ENCODE data around the gene BHLHE41.

The BHLHE41 gene

GRCh38 chr12:26133521-26133920, 8.7 kb upstream of the BHLHE41 start:
- no peak for DNase-seq

- DNase-seq = no peak
Observed at GRCh38 chr12:26132866-26133265, 8.0 kb upstream of the BHLHE41 start.

GRCh38 chr12:26131936-26132335, 7.1 kb upstream of the BHLHE41 start:
- DNase-seq = no peak

- DNase-seq = no peak
Observed at GRCh38 chr12:26130728-26131127, 5.9 kb upstream of the BHLHE41 start.

- DNase-seq = no peak
Observed at GRCh38 chr12:26128168-26128567, 3.3 kb upstream of the BHLHE41 start.

GRCh38 chr12:26127404-26127803, 2.6 kb upstream of the BHLHE41 start:
- no peak for DNase-seq

- DNase-seq = no peak
Observed at GRCh38 chr12:26126340-26127284, 1.8 kb upstream of the BHLHE41 start.

- DNase-seq = no peak
Observed at GRCh38 chr12:26125400-26126339, 833 bp upstream of the BHLHE41 start.

- no peak for DNase-seq
Observed at GRCh38 chr12:26123482-26123980, 1.3 kb downstream of the BHLHE41 start.

- no peak for DNase-seq
Observed at GRCh38 chr12:26122681-26123481, 2.0 kb downstream of the BHLHE41 start.

- DNase-seq = no peak
Observed at GRCh38 chr12:26122061-26122680, 2.7 kb downstream of the BHLHE41 start.

- DNase-seq = no peak
Observed at GRCh38 chr12:26121323-26122060, 3.3 kb downstream of the BHLHE41 start.

- DNase-seq = no peak
Observed at GRCh38 chr12:26120561-26121274, 4.1 kb downstream of the BHLHE41 start.

GRCh38 chr12:26119391-26119989, 5.3 kb downstream of the BHLHE41 start:
- no peak for DNase-seq

- DNase-seq = no peak
Observed at GRCh38 chr12:26118308-26118707, 6.5 kb downstream of the BHLHE41 start.

GRCh38 chr12:26116829-26117715, 7.8 kb downstream of the BHLHE41 start:
- no peak for DNase-seq

GRCh38 chr12:26114720-26115401, 10.0 kb downstream of the BHLHE41 start:
- DNase-seq = no peak

Data from activated CD4-positive, alpha-beta T cell treated with anti-CD3 and anti-CD28 coated beads for 1 hour (primary cell).